Panc1 (cell line): Measurements from ENCODE around the gene PRDM5. TPM values are rescaled to one million over a fixed set of nuclear protein-coding genes. Genes with fewer than 3 reads are reported as not detected.

Source experiments
- ATAC-seq: fragments of 200-7000 bp; cut with Tn5 transposase; 2 replicates; pipeline ENCODE4 v1.9.1; 2020; ENCODE audit warnings: mild to moderate bottlenecking, moderate library complexity
- BruUV-seq: library from RNA; stranded (reverse); fragments of 400-500 nt; replicated peaks from 2 replicates; lab custom pipeline; 2021; lab: Mats Ljungman, UMichigan
- CTCF ChIA-PET: fragments of 300-600 bp; sonication (Branson Sonifier 250); formaldehyde crosslinking; loops from one replicate; lab custom pipeline; 2022; ENCODE audit warnings: antibody characterized with exemption; lab: Charles Lee
- POLR2A ChIA-PET: fragments of 300-600 bp; sonication (Branson Sonifier 250); formaldehyde crosslinking; loops from one replicate; lab custom pipeline; 2022; ENCODE audit warnings: antibody characterized with exemption; lab: Charles Lee
- DNase-seq: peaks from one replicate; pipeline ENCODE4 v3.0.0-alpha.2; 2010; ENCODE audit warnings: low read depth, low spot score
- H3K27ac ChIP-seq: 2 replicates; pipeline ENCODE4 v1.5.1; 2011; ENCODE audit warnings: mild to moderate bottlenecking, low read length, inconsistent platforms
- H3K27me3 ChIP-seq: fragments of 200-500 bp; sonication (Bioruptor generic); 2 replicates; pipeline ENCODE4 v1.6.0; 2014; ENCODE audit warnings: low read length, inconsistent platforms; ENCODE audit not compliant: control insufficient read depth, insufficient read depth
- H3K36me3 ChIP-seq: fragments of 200-500 bp; sonication (Bioruptor generic); 2 replicates; pipeline ENCODE4 v1.5.1; 2014; ENCODE audit warnings: inconsistent platforms, mild to moderate bottlenecking, low read length, moderate library complexity; ENCODE audit not compliant: control insufficient read depth, insufficient read depth
- H3K4me1 ChIP-seq: 2 replicates; pipeline ENCODE4 v1.5.1; 2011; ENCODE audit warnings: inconsistent platforms, mild to moderate bottlenecking, low read length, moderate library complexity; ENCODE audit not compliant: control insufficient read depth, insufficient read depth
- H3K4me3 ChIP-seq, 2 experiments: 2 replicates each; pipeline ENCODE4 v1.5.1; 2011 to 2012; ENCODE audit warnings: low read depth in 2 of 2, low read length in 2 of 2, mild to moderate bottlenecking in 2 of 2, inconsistent platforms in 1 of 2, moderate library complexity in 1 of 2
- H3K9me3 ChIP-seq: fragments of 200-500 bp; sonication (Bioruptor generic); 2 replicates; pipeline ENCODE4 v1.5.1; 2014; ENCODE audit warnings: low read depth, mild to moderate bottlenecking, inconsistent platforms, low read length, moderate library complexity; ENCODE audit not compliant: control insufficient read depth, insufficient read depth
- CTCF ChIP-seq: fragments of 450-650 bp; IDR thresholded peaks from 2 replicates; pipeline ENCODE4 v1.5.1; 2017; ENCODE audit warnings: mild to moderate bottlenecking
- POLR2AphosphoS5 ChIP-seq: IDR thresholded peaks from 2 replicates; pipeline ENCODE4 v1.6.1; 2012; ENCODE audit warnings: mild to moderate bottlenecking, low read depth, low read length, moderate library complexity
- REST ChIP-seq, 2 experiments: IDR thresholded peaks; 2 replicates each; pipeline ENCODE4 v1.6.1; 2011 to 2012; ENCODE audit warnings: low read depth in 2 of 2, control low read depth in 1 of 2, low read length in 1 of 2, mild to moderate bottlenecking in 1 of 2, moderate library complexity in 1 of 2; ENCODE audit not compliant: insufficient read depth in 1 of 2
- SIN3A ChIP-seq: IDR thresholded peaks from 2 replicates; pipeline ENCODE4 v1.6.1; 2012; ENCODE audit warnings: low read depth, mild to moderate bottlenecking, low read length, moderate library complexity, borderline replicate concordance; ENCODE audit not compliant: insufficient read depth
- TCF7L2 ChIP-seq: IDR thresholded peaks from 2 replicates; pipeline ENCODE4 v1.6.1; 2011; ENCODE audit warnings: mild to moderate bottlenecking, low read depth, low read length, inconsistent platforms
- in situ Hi-C: cut with HindIII; loops from 2 replicates; pipeline ENCODE4 v1.10.0; 2016; ENCODE audit warnings: low sequenced_read_pairs, low pct_unique_long_range_greater_than_20kb
- intact Hi-C: fragments of 100-400 bp; cut with micrococcal nuclease; formaldehyde crosslinking; loops from one replicate; pipeline ENCODE4 v1.10.0; 2022; ENCODE audit not compliant: unreplicated experiment
- total RNA-seq: library from RNA; stranded (reverse); gene quantifications from one replicate; pipeline ENCODE4 v1.2.1, GENCODE V29; 2021; ENCODE audit not compliant: unreplicated experiment

The PRDM5 gene
- total RNA-seq, 1 experiment from 2014 or later, result 8.4 TPM

- H3K4me1 ChIP-seq, result no peaks in the 10 kb centered on the region; the same call in 1 of the 2 replicates
- POLR2A ChIA-PET, result no interaction called here
- CTCF ChIA-PET, result interaction anchor here (0.6 kb wide), 1 partner anchor 28 kb away, joined by 4 read pairs; no protein-coding TSS in a partner anchor
- no peak overlapping the region for H3K27ac ChIP-seq
- H3K9me3 ChIP-seq, result no peaks in the 10 kb centered on the region
- no peak overlapping the region for H3K4me3 ChIP-seq
- no peaks in the 10 kb centered on the region for H3K27me3 ChIP-seq
- in situ Hi-C loops, result no loop called here
- no peak for TF ChIP-seq SIN3A
- peak; percentile 25; the same call in 1 of the 2 replicates for TF ChIP-seq CTCF
- no TSS peak for BruUV-seq
- intact Hi-C loops, result no loop called here
- ATAC-seq (no peak), DNase-seq (no peak)
- no peaks in the 10 kb centered on the region for H3K36me3 ChIP-seq
Observed at GRCh38 chr4:120870279-120870673, 52.2 kb downstream of the PRDM5 start.

GRCh38 chr4:120869613-120870278, 52.8 kb downstream of the PRDM5 start:
- no peaks in the 10 kb centered on the region for H3K27me3 ChIP-seq
- H3K27ac ChIP-seq, result no peak overlapping the region
- ChIA-PET CTCF (interaction anchor here (0.6 kb wide), 1 partner anchor 28 kb away, joined by 4 read pairs; no protein-coding TSS in a partner anchor), POLR2A (no interaction called here)
- TF ChIP-seq REST (IDR thresholded peaks at IDR 0.05; ENCODE audit: insufficient read depth in 1 of 2, low read depth in 2 of 2, low read length in 1 of 2) (no peak), SIN3A (no peak), POLR2AphosphoS5 (no peak), CTCF (no peak), TCF7L2 (peak; percentile 42; the same call in 1 of the 2 replicates)
- BruUV-seq, result no TSS peak
- H3K9me3 ChIP-seq, result no peaks in the 10 kb centered on the region
- H3K4me3 ChIP-seq, result no peak overlapping the region
- H3K36me3 ChIP-seq, result no peaks in the 10 kb centered on the region
- intact Hi-C loops, result no loop called here
- no peak for DNase-seq
- no peaks in the 10 kb centered on the region; the same call in 1 of the 2 replicates for H3K4me1 ChIP-seq
- no peak for ATAC-seq
- in situ Hi-C loops, result no loop called here
